Measurements from ENCODE around the gene COL4A2. TPM values are rescaled to one million over a fixed set of nuclear protein-coding genes. Genes with fewer than 3 reads are reported as not detected.

COL4A2 gene
- polyA plus RNA-seq, 4 donors = 384 to 475 (median 465) TPM

- DNase-seq (ENCODE audit: low read depth in 4 of 4, low spot score in 3 of 4) = peak in 1 of 4 donors; percentile 67
Measured at GRCh38 chr13:110561344-110562035, 254.4 kb downstream of the COL4A2 start, which contains the start of gene RAB20. Gene RAB20, minus strand, starts transcription at chr13:110561722. Its CDS starts 203 bp downstream, at chr13:110561519.

GRCh38 chr13:110562036-110562597 lies 255.0 kb downstream of the COL4A2 start:
- no peak for DNase-seq (ENCODE audit: low read depth in 4 of 4, low spot score in 3 of 4)

Other genes starting within 250 kb of the COL4A2 start
- 100 to 1,000 TPM; 420 to 713 (median 538) TPM for gene COL4A1, start 127 bp upstream of the COL4A2 start, polyA plus RNA-seq (ENCODE audit: insufficient read length in 4 of 4)